Kidney glomerular epithelial cell (primary cell): Measurements from ENCODE around the gene CSTF2.
"Not testable (repeated sequence)": the region's sequence is repeated elsewhere in the genome, so short reads cannot be mapped to it uniquely, and the experiment has no call there.

Experiments
- DNase-seq: peaks from one replicate; lab custom pipeline; 2025; lab: John Stamatoyannopoulos, UW

The CSTF2 gene

DNA sequence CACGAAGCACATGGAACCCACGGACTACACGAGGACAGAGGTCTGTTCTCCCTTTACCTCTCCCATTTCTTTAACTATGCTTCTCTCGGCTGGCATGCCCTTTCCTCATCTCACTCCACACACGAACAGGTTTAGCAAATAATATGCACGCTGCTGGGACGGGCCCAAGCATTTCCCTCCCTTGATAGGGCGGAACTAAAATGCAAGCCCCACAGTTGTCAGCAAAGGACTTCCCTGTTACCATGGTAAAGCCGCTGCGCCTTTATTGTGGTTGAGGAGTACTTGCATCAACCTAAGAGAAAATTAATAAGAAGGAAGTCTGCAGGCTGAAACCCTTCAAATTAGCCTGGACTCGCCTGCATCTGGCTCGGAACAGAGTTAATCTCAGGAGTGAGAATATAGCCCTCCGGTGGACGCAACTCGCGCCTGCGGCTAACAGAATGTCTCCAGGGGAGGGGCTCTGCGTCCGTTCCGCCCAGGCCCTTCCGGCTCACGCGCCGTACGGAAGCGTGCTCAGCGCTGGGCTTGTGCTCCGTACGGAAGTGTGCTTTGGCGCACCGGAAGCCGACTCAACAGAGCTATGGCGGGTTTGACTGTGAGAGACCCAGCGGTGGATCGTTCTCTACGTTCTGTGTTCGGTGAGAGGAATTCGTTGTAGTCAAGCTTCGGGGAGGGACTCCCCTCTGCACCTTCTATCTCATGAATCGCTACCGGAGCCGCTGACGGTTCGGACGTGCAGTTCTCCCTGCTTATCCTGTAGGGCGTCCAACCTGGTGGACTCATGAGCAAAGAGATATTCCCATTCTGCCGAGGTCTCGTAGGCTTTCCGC is at the start of gene CSTF2:
TSS of gene CSTF2 (plus strand) at position 555 of the 830 bp plus-strand sequence. CDS start at position 581, 26 bp downstream.
- peak; percentile 58 for DNase-seq

GRCh38 chrX:100796371-100796770 is 23.8 kb upstream of the CSTF2 start:
- DNase-seq: not testable (repeated sequence)

GRCh38 chrX:100797359-100797758 is 22.8 kb upstream of the CSTF2 start:
- DNase-seq: no peak

DNA sequence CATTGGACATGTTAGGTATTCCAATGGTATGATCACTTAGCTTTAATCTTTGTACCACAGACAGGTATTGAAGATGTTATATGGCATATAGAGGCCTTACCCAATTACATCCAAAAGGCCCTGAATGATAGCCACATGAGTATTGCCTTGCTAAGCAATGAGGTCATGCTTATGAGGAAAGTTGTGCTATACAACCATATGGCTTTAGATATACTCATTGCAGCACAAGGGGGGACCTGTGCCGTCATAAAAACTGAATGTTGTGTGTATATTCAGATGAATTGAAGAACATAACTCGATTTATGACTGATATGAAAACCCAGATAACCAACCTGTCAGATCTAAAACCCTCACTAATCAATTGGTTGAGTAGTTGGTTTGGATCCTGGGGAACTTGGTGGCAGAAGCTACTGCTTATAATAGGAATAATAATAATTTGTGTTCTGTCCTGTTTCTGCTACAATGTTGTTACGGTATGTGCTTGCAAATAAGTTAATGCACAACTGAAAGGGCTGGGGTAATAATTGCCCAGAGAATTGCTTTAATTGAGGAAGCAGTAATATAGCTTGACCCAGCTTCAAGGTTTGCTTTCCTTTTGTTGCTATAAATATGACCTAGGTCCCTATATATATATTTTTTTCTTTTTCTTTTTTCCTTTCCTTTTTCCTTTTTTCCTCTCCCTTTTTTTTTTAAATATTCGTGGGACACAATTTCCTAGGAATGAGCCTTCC is 21.5 kb upstream of the CSTF2 start:
- DNase-seq: no peak

DNA sequence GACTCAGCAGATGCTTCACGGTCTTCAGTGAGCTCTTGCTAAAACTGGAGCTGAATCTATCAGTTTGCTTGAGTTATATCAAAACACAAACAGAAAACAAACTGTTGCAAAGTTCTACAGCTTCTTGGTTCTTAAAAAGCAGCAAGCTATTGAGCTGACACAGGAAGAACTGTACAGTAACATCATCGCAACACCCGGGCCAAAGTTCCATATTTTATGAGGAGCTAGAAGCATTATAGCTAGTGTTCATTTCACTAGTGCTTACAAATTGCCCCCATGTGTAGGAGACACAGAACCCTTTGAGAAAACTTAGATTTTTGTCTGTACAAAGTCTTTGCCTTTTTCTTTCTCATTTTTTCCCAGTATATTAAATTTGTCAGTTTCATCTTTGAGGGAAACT is 17.3 kb upstream of the CSTF2 start:
- DNase-seq: no peak

- DNase-seq: no peak
Measured at GRCh38 chrX:100804780-100805179, 15.4 kb upstream of the CSTF2 start.

GRCh38 chrX:100808265-100808664 is 11.9 kb upstream of the CSTF2 start:
- DNase-seq: not testable (repeated sequence)

- no peak for DNase-seq
Measured at GRCh38 chrX:100812216-100813158, 7.7 kb upstream of the CSTF2 start.

- no peak for DNase-seq
Measured at GRCh38 chrX:100817340-100817739, 2.9 kb upstream of the CSTF2 start.

- no peak for DNase-seq
Measured at GRCh38 chrX:100819534-100819836, 706 bp upstream of the CSTF2 start.

DNA sequence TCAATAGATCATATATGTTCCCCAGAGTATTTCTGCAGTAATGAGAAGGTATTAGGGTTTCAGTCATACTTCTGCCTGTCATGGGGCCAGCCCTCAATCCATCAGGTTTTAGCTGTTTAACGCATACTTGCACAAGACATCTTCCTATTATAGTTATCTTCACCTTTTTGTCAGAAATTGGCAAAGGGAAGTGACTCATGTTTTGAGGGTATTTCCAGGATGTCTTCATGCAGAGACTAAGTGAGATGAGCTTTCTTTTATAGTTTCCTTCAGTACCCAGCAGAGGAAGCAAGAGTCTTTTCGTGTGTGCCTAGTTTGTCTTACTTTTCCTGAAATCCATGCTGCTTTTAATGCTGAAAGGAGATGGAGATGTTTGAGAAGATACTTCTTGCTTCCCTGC is 9.5 kb downstream of the CSTF2 start:
- peak; percentile 9 for DNase-seq

- no peak for DNase-seq
Measured at GRCh38 chrX:100830143-100830542, 10.0 kb downstream of the CSTF2 start.

DNA sequence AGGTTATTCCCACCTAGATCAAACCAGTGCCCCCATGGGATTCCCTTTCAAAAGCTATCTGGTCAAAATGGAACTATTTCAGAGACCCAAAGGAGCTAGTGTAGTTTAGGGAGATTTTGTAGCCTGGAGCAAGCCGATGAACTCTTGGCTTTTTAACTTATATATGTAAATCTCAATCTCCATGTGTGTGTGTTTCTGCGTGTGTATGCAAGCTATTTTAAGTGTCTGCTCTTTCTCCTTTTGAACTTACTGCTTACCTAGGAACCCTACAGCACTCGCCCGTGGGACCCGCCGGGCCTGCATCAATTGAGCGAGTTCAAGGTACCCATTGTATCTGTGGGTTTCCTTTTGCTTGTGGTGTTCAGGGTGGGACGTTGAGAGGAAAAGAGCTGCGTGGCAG is 10.4 kb downstream of the CSTF2 start:
- no peak for DNase-seq

GRCh38 chrX:100831219-100831946 is 11.2 kb downstream of the CSTF2 start:
- DNase-seq: no peak

DNA sequence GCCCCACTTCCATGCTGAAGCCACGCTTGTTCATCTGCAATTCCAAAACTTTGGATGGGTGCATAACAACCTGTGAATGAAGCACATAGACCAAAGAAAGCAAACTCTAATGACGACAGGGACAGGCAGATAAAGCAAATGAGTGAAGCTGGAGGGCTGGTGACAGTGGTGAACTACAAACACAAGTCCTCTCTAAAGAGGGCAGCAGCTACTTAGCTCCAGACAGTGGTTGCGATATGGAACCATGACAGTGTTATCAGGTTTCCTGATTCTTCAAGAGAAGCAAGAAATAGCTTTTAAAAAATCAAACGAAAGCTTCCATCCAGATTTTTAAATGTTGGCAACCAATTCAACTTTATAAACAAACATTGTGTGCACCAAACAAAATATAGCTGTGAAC is 30.1 kb downstream of the CSTF2 start:
- no peak for DNase-seq

DNA sequence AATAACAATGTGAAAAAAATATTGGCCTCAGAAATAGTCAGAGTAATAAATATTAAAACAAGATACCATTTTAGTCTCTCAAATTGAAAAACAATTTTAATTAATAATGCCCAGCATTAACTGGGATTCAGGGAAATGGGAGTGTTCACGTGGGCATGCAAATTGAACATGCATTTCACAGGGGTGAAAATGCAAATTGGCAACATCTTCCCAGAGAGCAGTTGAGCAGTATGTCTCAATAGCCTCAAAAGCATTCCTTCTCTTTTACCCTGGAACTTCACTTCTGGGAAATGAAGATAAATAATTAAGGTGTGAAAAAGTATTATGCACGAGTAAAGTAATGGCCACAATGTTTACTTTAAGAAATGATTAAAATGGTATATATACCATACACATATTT is 32.6 kb downstream of the CSTF2 start:
- no peak for DNase-seq

GRCh38 chrX:100863326-100863864 is 43.2 kb downstream of the CSTF2 start:
- DNase-seq: no peak

GRCh38 chrX:100864657-100865391 is 44.6 kb downstream of the CSTF2 start:
- no peak for DNase-seq

GRCh38 chrX:100868273-100868672 is 48.1 kb downstream of the CSTF2 start:
- no peak for DNase-seq

DNA sequence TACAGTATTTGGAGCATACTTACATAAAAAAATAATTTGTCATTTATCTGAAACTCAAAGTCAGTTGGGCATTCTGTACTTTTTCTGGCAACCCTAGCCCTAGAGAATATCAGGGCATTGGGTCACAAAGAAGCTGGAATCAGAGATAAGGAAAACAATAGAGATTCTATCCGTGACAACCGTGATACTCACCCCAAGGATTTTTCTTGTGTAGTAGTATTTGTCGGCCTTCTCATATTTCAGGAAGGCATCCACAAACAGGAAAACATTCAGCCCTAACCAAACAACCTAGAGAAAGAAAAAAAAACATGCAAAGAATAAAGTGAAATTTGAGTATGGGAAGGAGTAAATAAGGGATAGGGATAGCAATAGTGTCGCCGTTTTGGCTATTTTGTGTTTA is 50.3 kb downstream of the CSTF2 start:
- no peak for DNase-seq
